GM19395 (cell line): ENCODE data around the gene ALDH1L1.

Experiments used
- ATAC-seq: cut with Tn5 transposase; IDR thresholded peaks from one replicate; pipeline ENCODE4 v1.9.1; 2021; ENCODE audit warnings: mild to moderate bottlenecking, moderate library complexity; ENCODE audit not compliant: unreplicated experiment

ALDH1L1 gene

GRCh38 chr3:126155819-126156218 lies 24.6 kb downstream of the ALDH1L1 start:
- no peak for ATAC-seq

- no peak for ATAC-seq
These were observed 25.1 kb downstream of the ALDH1L1 start for GRCh38 chr3:126155280-126155640.

- ATAC-seq: no peak
These were observed 25.8 kb downstream of the ALDH1L1 start for GRCh38 chr3:126154391-126155279.

GRCh38 chr3:126153695-126154360 lies 26.6 kb downstream of the ALDH1L1 start:
- ATAC-seq: no peak

- ATAC-seq: no peak
These were observed 27.3 kb downstream of the ALDH1L1 start for GRCh38 chr3:126152901-126153694.

GRCh38 chr3:126152458-126152857 lies 27.9 kb downstream of the ALDH1L1 start:
- no peak for ATAC-seq

- no peak for ATAC-seq
These were observed 28.7 kb downstream of the ALDH1L1 start for GRCh38 chr3:126151562-126152302.

GRCh38 chr3:126149960-126150515 lies 30.3 kb downstream of the ALDH1L1 start:
- no peak for ATAC-seq

- no peak for ATAC-seq
These were observed 31.0 kb downstream of the ALDH1L1 start for GRCh38 chr3:126149256-126149902.

GRCh38 chr3:126147932-126148683 lies 32.3 kb downstream of the ALDH1L1 start:
- no peak for ATAC-seq

GRCh38 chr3:126147147-126147931 lies 33.0 kb downstream of the ALDH1L1 start:
- ATAC-seq: no peak

- ATAC-seq: no peak
These were observed 33.8 kb downstream of the ALDH1L1 start for GRCh38 chr3:126146525-126147146.

GRCh38 chr3:126146034-126146433 lies 34.4 kb downstream of the ALDH1L1 start:
- ATAC-seq: no peak

GRCh38 chr3:126142652-126143051 lies 37.7 kb downstream of the ALDH1L1 start:
- no peak for ATAC-seq

- no peak for ATAC-seq
These were observed 42.8 kb downstream of the ALDH1L1 start for GRCh38 chr3:126137490-126138130.

GRCh38 chr3:126136428-126137220 lies 43.8 kb downstream of the ALDH1L1 start:
- ATAC-seq: no peak
